Activated CD4-positive, alpha-beta T cell treated with anti-CD3 and anti-CD28 coated beads for 36 hours (primary cell): ENCODE data around the gene KRT6C. TPM values are rescaled to one million over a fixed set of nuclear protein-coding genes. Genes with fewer than 3 reads are reported as not detected.

Experiments
- ATAC-seq: fragments of 200-7000 bp; cut with Tn5 transposase; one replicate; pipeline ENCODE4 v1.10.0; 2021; ENCODE audit warnings: mild to moderate bottlenecking, moderate library complexity
- CTCF ChIA-PET: fragments of 350-600 bp; sonication (Branson Sonifier 250); formaldehyde crosslinking; loops from one replicate; lab custom pipeline; 2021; ENCODE audit warnings: antibody characterized with exemption; lab: Charles Lee
- POLR2A ChIA-PET: fragments of 350-600 bp; sonication (Branson Sonifier 250); formaldehyde crosslinking; loops from one replicate; lab custom pipeline; 2021; ENCODE audit warnings: antibody characterized with exemption, inconsistent platforms; lab: Charles Lee
- DNase-seq: peaks from one replicate; pipeline ENCODE4 v3.0.0-alpha.2; 2020
- H3K27ac Mint-ChIP-seq: one replicate; pipeline ENCODE4 v1.8.0; 2021; ENCODE audit warnings: mixed read lengths
- H3K27me3 Mint-ChIP-seq: one replicate; pipeline ENCODE4 v1.8.0; 2021; ENCODE audit warnings: mixed read lengths
- H3K36me3 Mint-ChIP-seq: one replicate; pipeline ENCODE4 v1.8.0; 2021; ENCODE audit warnings: low read depth, mixed read lengths
- H3K4me1 Mint-ChIP-seq: one replicate; pipeline ENCODE4 v1.8.0; 2021; ENCODE audit warnings: mixed read lengths
- H3K4me3 Mint-ChIP-seq: one replicate; pipeline ENCODE4 v1.8.0; 2021; ENCODE audit warnings: mild to moderate bottlenecking, moderate library complexity, mixed read lengths
- H3K9me3 Mint-ChIP-seq: one replicate; pipeline ENCODE4 v1.8.0; 2021; ENCODE audit warnings: low read depth, mixed read lengths
- intact Hi-C, 2 experiments: fragments of 100-400 bp; cut with DNase I in 1 of 2; cut with micrococcal nuclease in 1 of 2; formaldehyde crosslinking; loops; one replicate each; pipeline versions ENCODE4 v1.14.2 to v1.15.1; 2022 to 2024; cut with DNase I, micrococcal nuclease
- total RNA-seq, 2 experiments: library from RNA; stranded (reverse); gene quantifications; one replicate each; pipeline ENCODE4 v1.2.3, GENCODE V29; 2021

Gene KRT6C
- total RNA-seq, 2 experiments from 2014 or later = not detected

GRCh38 chr12:52487211-52487610, 13.6 kb upstream of the KRT6C start:
- intact Hi-C loops = no loop called here
- H3K36me3 Mint-ChIP-seq = no peaks in the 10 kb centered on the region
- no peak overlapping the region for H3K27ac Mint-ChIP-seq
- DNase-seq (no peak), ATAC-seq (no peak)
- ChIA-PET CTCF (no interaction called here), POLR2A (no interaction called here)
- no peak overlapping the region for H3K4me3 Mint-ChIP-seq
- peaks cover 34% of the 10 kb centered on the region for H3K27me3 Mint-ChIP-seq
- H3K9me3 Mint-ChIP-seq = peaks cover 12% of the 10 kb centered on the region
- no peaks in the 10 kb centered on the region for H3K4me1 Mint-ChIP-seq

DNA sequence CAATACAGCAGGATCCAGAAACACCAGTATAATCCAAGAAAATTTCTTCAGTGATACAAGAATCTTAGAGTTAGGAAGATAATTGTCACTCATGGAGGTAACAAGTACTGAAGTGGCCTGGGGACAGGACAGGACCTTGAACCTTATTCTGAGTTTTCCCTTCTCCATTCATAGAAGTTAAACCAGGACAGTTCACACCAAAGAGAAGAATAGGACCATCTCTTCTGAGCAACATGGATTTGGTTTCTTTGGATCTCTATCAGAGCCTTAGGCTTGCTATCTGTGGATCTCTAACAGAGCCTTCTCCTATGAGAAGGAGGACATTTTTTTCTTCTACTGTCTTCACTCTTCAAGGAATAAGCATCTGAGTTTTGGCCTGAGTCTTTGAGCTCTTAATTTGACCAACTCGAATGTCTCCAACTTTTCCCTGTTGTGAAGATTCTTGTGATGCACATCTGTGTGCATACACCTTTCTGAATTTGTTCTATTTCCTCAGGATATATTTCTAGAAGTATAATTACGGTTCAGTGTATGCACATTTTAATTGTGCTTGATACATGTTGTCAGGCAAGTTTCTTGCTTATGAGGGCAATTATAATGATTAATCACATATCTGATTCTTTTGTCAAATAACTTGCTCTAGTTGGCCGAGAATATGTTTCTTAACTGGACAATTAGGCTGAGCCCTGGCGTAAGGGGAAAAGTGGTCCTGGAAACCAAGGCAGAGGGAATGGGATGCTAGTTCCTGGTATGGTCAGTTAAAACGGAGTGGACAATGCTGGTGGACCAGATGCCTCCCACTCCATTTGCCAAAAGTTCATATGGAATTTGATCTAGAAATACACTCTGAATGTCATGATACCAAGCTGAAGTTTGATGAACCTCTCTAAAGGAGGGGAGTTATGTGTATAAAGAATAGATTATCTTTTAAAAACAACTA, 12.8 kb upstream of the KRT6C start:
- intact Hi-C loops = no loop called here
- POLR2A ChIA-PET = no interaction called here
- Mint-ChIP-seq H3K27ac (no peak overlapping the region), H3K4me1 (no peaks in the 10 kb centered on the region), H3K4me3 (no peak overlapping the region), H3K36me3 (no peaks in the 10 kb centered on the region), H3K27me3 (peaks cover 35% of the 10 kb centered on the region), H3K9me3 (peaks cover 12% of the 10 kb centered on the region)
- ATAC-seq (no peak), DNase-seq (no peak)
- CTCF ChIA-PET = no interaction called here

DNA sequence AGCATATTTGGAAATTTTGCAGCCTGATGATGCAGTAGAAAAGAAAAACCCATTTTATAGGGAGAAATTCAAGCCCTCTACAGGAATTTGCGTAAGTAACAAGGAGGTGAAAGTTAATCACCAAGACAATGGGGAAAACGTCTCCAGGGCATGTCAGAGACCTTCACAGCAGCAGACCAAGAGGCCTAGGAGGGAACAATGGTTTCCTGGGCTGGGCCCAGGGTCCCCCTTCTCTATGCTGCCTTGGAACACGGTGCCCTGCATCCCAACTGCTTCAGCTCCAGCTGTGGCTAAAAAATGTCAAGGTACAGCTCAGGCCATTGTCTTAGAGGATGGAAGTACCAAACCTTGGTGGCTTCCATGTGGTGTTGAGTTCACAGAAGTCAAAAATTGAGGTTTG, 6.5 kb upstream of the KRT6C start:
- H3K27me3 Mint-ChIP-seq = peaks cover 34% of the 10 kb centered on the region
- ATAC-seq (no peak), DNase-seq (no peak)
- intact Hi-C loops = no loop called here
- H3K4me1 Mint-ChIP-seq = no peaks in the 10 kb centered on the region
- POLR2A ChIA-PET = no interaction called here
- no peak overlapping the region for H3K4me3 Mint-ChIP-seq
- H3K9me3 Mint-ChIP-seq = peaks cover 10% of the 10 kb centered on the region
- CTCF ChIA-PET = no interaction called here
- no peaks in the 10 kb centered on the region for H3K36me3 Mint-ChIP-seq
- H3K27ac Mint-ChIP-seq = no peak overlapping the region

GRCh38 chr12:52477651-52478050, 4.0 kb upstream of the KRT6C start:
- intact Hi-C loops = no loop called here
- H3K4me3 Mint-ChIP-seq = no peak overlapping the region
- H3K27ac Mint-ChIP-seq = no peak overlapping the region
- peaks cover 18% of the 10 kb centered on the region for H3K27me3 Mint-ChIP-seq
- H3K9me3 Mint-ChIP-seq = peaks cover 2% of the 10 kb centered on the region
- CTCF ChIA-PET = interaction anchor here (1.0 kb wide), 1 partner anchor 16 kb away, joined by 4 read pairs; the partner anchor contains the start of gene KRT6A
- no peaks in the 10 kb centered on the region for H3K36me3 Mint-ChIP-seq
- ATAC-seq (no peak), DNase-seq (no peak)
- POLR2A ChIA-PET = no interaction called here
- no peaks in the 10 kb centered on the region for H3K4me1 Mint-ChIP-seq

GRCh38 chr12:52474212-52474611, 607 bp upstream of the KRT6C start:
- intact Hi-C loops = no loop called here
- ChIA-PET POLR2A (no interaction called here), CTCF (no interaction called here)
- no peaks in the 10 kb centered on the region for H3K9me3 Mint-ChIP-seq
- H3K36me3 Mint-ChIP-seq = no peaks in the 10 kb centered on the region
- H3K27ac Mint-ChIP-seq = no peak overlapping the region
- H3K4me1 Mint-ChIP-seq = no peaks in the 10 kb centered on the region
- ATAC-seq (no peak), DNase-seq (no peak)
- no peak overlapping the region for H3K4me3 Mint-ChIP-seq
- H3K27me3 Mint-ChIP-seq = peaks cover 9% of the 10 kb centered on the region

DNA sequence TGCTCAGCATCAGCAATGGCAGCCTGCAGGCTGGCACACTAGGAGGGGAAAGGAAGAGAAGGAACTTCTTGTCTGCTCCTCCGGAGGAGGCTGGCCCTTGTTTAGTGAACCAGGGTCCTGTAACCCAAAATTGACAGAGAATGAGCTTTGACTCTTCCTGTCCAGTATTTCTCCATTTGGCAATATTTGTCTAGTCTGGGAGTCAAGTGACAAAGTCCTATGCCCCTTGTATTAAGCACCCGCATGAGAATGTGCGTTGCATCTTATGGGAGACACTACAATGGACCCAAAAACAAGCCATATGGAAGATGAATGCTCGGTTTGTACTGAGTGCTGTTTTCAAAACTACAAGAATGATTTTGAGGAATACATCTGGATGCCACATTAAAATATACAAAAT, 3.8 kb downstream of the KRT6C start:
- POLR2A ChIA-PET = interaction anchor here (0.6 kb wide), 1 partner anchor 913 kb away, joined by 3 read pairs; no protein-coding TSS in a partner anchor
- DNase-seq = no peak
- no peaks in the 10 kb centered on the region for H3K36me3 Mint-ChIP-seq
- peaks cover 9% of the 10 kb centered on the region for H3K27me3 Mint-ChIP-seq
- H3K4me3 Mint-ChIP-seq = no peak overlapping the region
- CTCF ChIA-PET = no interaction called here
- H3K4me1 Mint-ChIP-seq = no peaks in the 10 kb centered on the region
- intact Hi-C loops = no loop called here
- H3K27ac Mint-ChIP-seq = no peak overlapping the region
- H3K9me3 Mint-ChIP-seq = no peaks in the 10 kb centered on the region
- ATAC-seq = no peak

DNA sequence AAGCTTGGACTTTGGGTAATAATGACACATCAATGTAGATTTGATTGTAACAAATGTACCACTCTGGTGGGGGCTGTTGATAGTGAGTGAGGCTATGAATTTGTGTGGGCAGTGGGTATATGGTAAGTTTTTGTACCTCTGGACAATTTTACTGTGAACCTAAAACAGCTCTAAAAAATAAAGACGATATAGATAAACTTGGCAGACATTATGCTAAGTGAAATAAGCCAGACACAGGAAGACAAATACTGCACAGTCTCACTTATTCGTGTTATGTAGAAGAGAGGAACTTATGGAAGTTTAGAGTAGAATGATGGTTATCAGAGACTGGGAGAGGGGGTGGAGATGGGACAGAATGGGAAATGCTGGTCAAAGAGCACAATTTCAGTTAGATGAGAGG, 8.7 kb downstream of the KRT6C start:
- Mint-ChIP-seq H3K36me3 (no peaks in the 10 kb centered on the region), H3K4me1 (no peaks in the 10 kb centered on the region), H3K27me3 (peaks cover 12% of the 10 kb centered on the region), H3K9me3 (no peaks in the 10 kb centered on the region), H3K27ac (no peak overlapping the region), H3K4me3 (no peak overlapping the region)
- ChIA-PET CTCF (interaction anchor here (0.5 to 0.7 kb wide), 2 partner anchors 91 to 155 kb away, joined by 3 read pairs; no protein-coding TSS in a partner anchor), POLR2A (no interaction called here)
- ATAC-seq (no peak), DNase-seq (no peak)
- intact Hi-C loops = no loop called here

- intact Hi-C loops = no loop called here
- ATAC-seq (no peak), DNase-seq (no peak)
- no peak overlapping the region for H3K27ac Mint-ChIP-seq
- H3K27me3 Mint-ChIP-seq = peaks cover 14% of the 10 kb centered on the region
- no peaks in the 10 kb centered on the region for H3K9me3 Mint-ChIP-seq
- CTCF ChIA-PET = no interaction called here
- H3K36me3 Mint-ChIP-seq = no peaks in the 10 kb centered on the region
- H3K4me3 Mint-ChIP-seq = no peak overlapping the region
- POLR2A ChIA-PET = no interaction called here
- no peaks in the 10 kb centered on the region for H3K4me1 Mint-ChIP-seq
Observed at GRCh38 chr12:52461693-52462092, 11.9 kb downstream of the KRT6C start.

GRCh38 chr12:52458861-52459260, 14.7 kb downstream of the KRT6C start:
- ChIA-PET POLR2A (no interaction called here), CTCF (interaction anchor here (0.7 kb wide), 1 partner anchor 422 kb away, joined by 3 read pairs; no protein-coding TSS in a partner anchor)
- no peaks in the 10 kb centered on the region for H3K36me3 Mint-ChIP-seq
- peaks cover 7% of the 10 kb centered on the region for H3K27me3 Mint-ChIP-seq
- no peaks in the 10 kb centered on the region for H3K9me3 Mint-ChIP-seq
- intact Hi-C loops = no loop called here
- DNase-seq (no peak), ATAC-seq (no peak)
- no peak overlapping the region for H3K27ac Mint-ChIP-seq
- no peak overlapping the region for H3K4me3 Mint-ChIP-seq
- peaks cover 4% of the 10 kb centered on the region for H3K4me1 Mint-ChIP-seq

GRCh38 chr12:52455821-52456220, 17.8 kb downstream of the KRT6C start:
- Mint-ChIP-seq H3K9me3 (no peaks in the 10 kb centered on the region), H3K27ac (no peak overlapping the region), H3K4me3 (no peak overlapping the region), H3K27me3 (peaks cover 4% of the 10 kb centered on the region), H3K36me3 (no peaks in the 10 kb centered on the region), H3K4me1 (peaks cover 4% of the 10 kb centered on the region)
- ATAC-seq (no peak), DNase-seq (no peak)
- ChIA-PET CTCF (interaction anchor here (0.5 to 0.7 kb wide), 2 partner anchors 362 to 431 kb away, joined by 3 read pairs; no protein-coding TSS in a partner anchor), POLR2A (no interaction called here)
- intact Hi-C loops = loop anchor here in 1 of 2 experiments (1.0 kb wide), 1 partner anchor 10 kb away; no protein-coding TSS in a partner anchor

- peaks cover 4% of the 10 kb centered on the region for H3K27me3 Mint-ChIP-seq
- H3K4me3 Mint-ChIP-seq = no peak overlapping the region
- ChIA-PET POLR2A (no interaction called here), CTCF (no interaction called here)
- no peak for DNase-seq
- H3K4me1 Mint-ChIP-seq = peaks cover 4% of the 10 kb centered on the region
- no peaks in the 10 kb centered on the region for H3K9me3 Mint-ChIP-seq
- H3K27ac Mint-ChIP-seq = no peak overlapping the region
- intact Hi-C loops = no loop called here
- H3K36me3 Mint-ChIP-seq = no peaks in the 10 kb centered on the region
- no peak for ATAC-seq
Observed at GRCh38 chr12:52454411-52455201, 19.0 kb downstream of the KRT6C start.
